H1 (cell line): ENCODE results near the gene TMCC1. TPM values are rescaled to one million over a fixed set of nuclear protein-coding genes. Genes with fewer than 3 reads are reported as not detected.

Source experiments
- CTCF ChIA-PET: fragments of 300-600 bp; sonication (Branson Sonifier 250); formaldehyde crosslinking; loops from one replicate; lab custom pipeline; 2021; ENCODE audit not compliant: partially characterized antibody; lab: Charles Lee
- POLR2A ChIA-PET: fragments of 300-600 bp; sonication (Branson Sonifier 250); formaldehyde crosslinking; loops from one replicate; lab custom pipeline; 2021; ENCODE audit warnings: inconsistent platforms; ENCODE audit not compliant: partially characterized antibody; lab: Charles Lee
- DNase-seq, 2 experiments: peaks; one replicate each; pipeline versions ENCODE4 v3.0.0 to v3.0.0-alpha.2; 2010 to 2022; ENCODE audit warnings: low spot score in 2 of 2, low read depth in 1 of 2, mixed read lengths in 1 of 2
- FAIRE-seq: peaks from 2 replicates; lab custom pipeline; 2011; peaks lifted over from hg19 to GRCh38; lab: Jason Lieb, UNC
- H2AFZ ChIP-seq: 2 replicates; pipeline ENCODE4 v1.8.1; 2012; ENCODE audit warnings: low read length, inconsistent platforms
- H2AK5ac ChIP-seq: 2 replicates; pipeline ENCODE4 v1.6.1; 2013; ENCODE audit warnings: low read depth, low read length
- H2BK120ac ChIP-seq: replicated peaks from 2 replicates; pipeline ENCODE3; 2013; ENCODE audit warnings: low read depth, low read length, inconsistent platforms
- H2BK12ac ChIP-seq: 2 replicates; pipeline ENCODE4 v1.6.1; 2013; ENCODE audit warnings: low read depth, low read length
- H2BK15ac ChIP-seq: 2 replicates; pipeline ENCODE4 v1.6.1; 2013; ENCODE audit warnings: low read length
- H2BK20ac ChIP-seq: 2 replicates; pipeline ENCODE4 v1.6.1; 2013; ENCODE audit warnings: low read length
- H2BK5ac ChIP-seq: 2 replicates; pipeline ENCODE4 v1.6.1; 2013; ENCODE audit warnings: low read depth, low read length
- H3K14ac ChIP-seq: 2 replicates; pipeline ENCODE4 v1.6.1; 2013; ENCODE audit warnings: inconsistent platforms; ENCODE audit not compliant: insufficient read length
- H3K18ac ChIP-seq: 2 replicates; pipeline ENCODE4 v1.6.1; 2013; ENCODE audit warnings: low read length; ENCODE audit errors: extremely low read depth
- H3K23ac ChIP-seq: 2 replicates; pipeline ENCODE4 v1.6.1; 2013; ENCODE audit warnings: inconsistent platforms; ENCODE audit not compliant: insufficient read length
- H3K23me2 ChIP-seq: 2 replicates; pipeline ENCODE4 v1.6.1; 2013; ENCODE audit warnings: low read depth, low read length
- H3K27ac ChIP-seq: 2 replicates; pipeline ENCODE4 v1.6.1; 2011; ENCODE audit warnings: low read depth, low read length, inconsistent platforms
- H3K27me3 ChIP-seq, 4 experiments: replicated peaks in 1 of 4; 1 replicate in 1 of 4; 2 replicates in 3 of 4; pipeline versions ENCODE4 v1.6.1 to v1.8.1; 2011 to 2013; ENCODE audit warnings: low read length in 3 of 4, mild to moderate bottlenecking in 3 of 4, inconsistent platforms in 2 of 4, mixed read lengths in 2 of 4, moderate library complexity in 1 of 4; ENCODE audit not compliant: control insufficient read depth in 3 of 4, insufficient read depth in 3 of 4; ENCODE audit errors: extremely low read depth in 1 of 4
- H3K36me3 ChIP-seq, 4 experiments: 2 replicates each; pipeline versions ENCODE4 v1.6.1 to v1.8.1; 2011 to 2013; ENCODE audit warnings: mild to moderate bottlenecking in 4 of 4, low read length in 3 of 4, moderate library complexity in 2 of 4, control low read depth in 1 of 4, inconsistent platforms in 1 of 4; ENCODE audit not compliant: insufficient read depth in 4 of 4, control insufficient read depth in 2 of 4
- H3K4ac ChIP-seq: replicated peaks from 2 replicates; pipeline ENCODE3; 2013; ENCODE audit warnings: low read length, low read depth, mixed read lengths, inconsistent platforms; ENCODE audit not compliant: insufficient read length
- H3K4me1 ChIP-seq, 4 experiments: replicated peaks in 1 of 4; 1 replicate in 1 of 4; 2 replicates in 3 of 4; pipeline versions ENCODE4 v1.6.1 to v1.8.1; 2011 to 2013; ENCODE audit warnings: low read length in 3 of 4, inconsistent platforms in 2 of 4, mixed read lengths in 1 of 4; ENCODE audit not compliant: insufficient read depth in 4 of 4, control insufficient read depth in 3 of 4
- H3K4me2 ChIP-seq, 2 experiments: 2 replicates each; pipeline versions ENCODE4 v1.6.1 to v1.8.1; 2011 to 2013; ENCODE audit warnings: low read depth in 2 of 2, low read length in 2 of 2, control low read depth in 1 of 2, inconsistent platforms in 1 of 2, mild to moderate bottlenecking in 1 of 2; ENCODE audit not compliant: insufficient read depth in 1 of 2
- H3K4me3 ChIP-seq, 4 experiments: fragments of 200-600, 300-600 bp in 1 of 4; sonication (generic), shearing (Covaris generic), sonication (Bioruptor Twin) in 1 of 4; 2 replicates each; pipeline versions ENCODE4 v1.5.1 to v1.8.1; 2011 to 2016; ENCODE audit warnings: low read length in 4 of 4, low read depth in 3 of 4, control low read depth in 2 of 4, inconsistent platforms in 2 of 4, mild to moderate bottlenecking in 2 of 4, mixed read lengths in 1 of 4, moderate library complexity in 1 of 4; ENCODE audit not compliant: insufficient read depth in 2 of 4; ENCODE audit errors: extremely low read depth in 1 of 4
- H3K56ac ChIP-seq: replicated peaks from 2 replicates; pipeline ENCODE3; 2013; ENCODE audit warnings: low read depth, mild to moderate bottlenecking, mixed read lengths, low read length, inconsistent platforms; ENCODE audit not compliant: insufficient read length
- H3K79me1 ChIP-seq: 2 replicates; pipeline ENCODE4 v1.6.1; 2013; ENCODE audit warnings: low read depth, low read length, control low read depth
- H3K79me2 ChIP-seq, 2 experiments: 2 replicates each; pipeline versions ENCODE4 v1.6.1 to v1.8.1; 2012 to 2013; ENCODE audit warnings: low read length in 2 of 2, mild to moderate bottlenecking in 2 of 2, inconsistent platforms in 1 of 2; ENCODE audit not compliant: insufficient read depth in 2 of 2, control insufficient read depth in 1 of 2
- H3K9ac ChIP-seq, 4 experiments: replicated peaks in 1 of 4; 1 replicate in 1 of 4; 2 replicates in 3 of 4; pipeline versions ENCODE4 v1.6.1 to v1.8.1; 2011 to 2013; ENCODE audit warnings: low read depth in 3 of 4, low read length in 3 of 4, control low read depth in 2 of 4, mild to moderate bottlenecking in 2 of 4, moderate library complexity in 2 of 4, inconsistent platforms in 1 of 4; ENCODE audit errors: extremely low read depth in 1 of 4
- H3K9me3 ChIP-seq, 2 experiments: 2 replicates each; pipeline versions ENCODE4 v1.6.1 to v1.8.1; 2012 to 2013; ENCODE audit warnings: mild to moderate bottlenecking in 2 of 2, moderate library complexity in 2 of 2, control low read depth in 1 of 2, inconsistent platforms in 1 of 2, low read depth in 1 of 2, low read length in 1 of 2, mixed read lengths in 1 of 2; ENCODE audit not compliant: insufficient read depth in 2 of 2
- H4K20me1 ChIP-seq, 2 experiments: replicated peaks in 1 of 2; 2 replicates each; pipeline versions ENCODE3 to v1.8.1; 2011 to 2013; ENCODE audit warnings: inconsistent platforms in 2 of 2, low read length in 2 of 2, mild to moderate bottlenecking in 1 of 2; ENCODE audit not compliant: insufficient read depth in 2 of 2, control insufficient read depth in 1 of 2
- H4K5ac ChIP-seq: 2 replicates; pipeline ENCODE4 v1.6.1; 2013; ENCODE audit warnings: low read length, low read depth, mixed read lengths, inconsistent platforms; ENCODE audit not compliant: insufficient read length
- H4K8ac ChIP-seq: 2 replicates; pipeline ENCODE4 v1.8.0; 2013; ENCODE audit warnings: mild to moderate bottlenecking, moderate library complexity, low read length, inconsistent platforms; ENCODE audit not compliant: insufficient read depth; ENCODE audit errors: extremely low read depth
- H4K91ac ChIP-seq: replicated peaks from 2 replicates; pipeline ENCODE3; 2013; ENCODE audit warnings: low read length, mixed read lengths, inconsistent platforms; ENCODE audit not compliant: insufficient read length
- CBX8 ChIP-seq: fragments of 300-800, 300-1000 bp; sonication (generic); IDR thresholded peaks from 2 replicates; pipeline ENCODE4 v1.7.1; 2016; ENCODE audit warnings: low read depth, low read length, borderline replicate concordance
- EZH2 ChIP-seq: fragments of 200-600 bp; sonication (generic); IDR thresholded peaks from 2 replicates; pipeline ENCODE4 v1.7.1; 2012; ENCODE audit warnings: low read depth, mild to moderate bottlenecking, moderate library complexity, low read length, inconsistent platforms; ENCODE audit not compliant: severe bottlenecking
- MAFK ChIP-seq: IDR thresholded peaks from 2 replicates; pipeline ENCODE4 v1.6.1; 2012; ENCODE audit warnings: low read depth, mild to moderate bottlenecking, improper control_type of control experiment, low read length
- POLR2AphosphoS5 ChIP-seq: IDR thresholded peaks from 2 replicates; pipeline ENCODE4 v1.6.1; 2011; ENCODE audit warnings: low read depth, low read length
- RAD21 ChIP-seq, 2 experiments: IDR thresholded peaks in 1 of 2; conservative IDR thresholded peaks in 1 of 2; 2 replicates each; pipeline ENCODE4 v1.6.1; 2011; ENCODE audit warnings: low read depth in 2 of 2, low read length in 2 of 2, improper control_type of control experiment in 1 of 2, inconsistent platforms in 1 of 2, mild to moderate bottlenecking in 1 of 2, moderate library complexity in 1 of 2
- SAP30 ChIP-seq: fragments of 300-600 bp; sonication (generic); IDR thresholded peaks from 2 replicates; pipeline ENCODE4 v1.7.1; 2012; ENCODE audit warnings: low read length, moderate library complexity, mild to moderate bottlenecking, inconsistent platforms; ENCODE audit not compliant: insufficient read depth, insufficient replicate concordance
- SIRT6 ChIP-seq: IDR thresholded peaks from one replicate; pipeline ENCODE4 v1.7.1; 2012; ENCODE audit warnings: low read length, inconsistent platforms
- SUZ12 ChIP-seq: fragments of 200-600 bp; sonication (generic); IDR thresholded peaks from 2 replicates; pipeline ENCODE4 v1.6.1; 2012; ENCODE audit warnings: mild to moderate bottlenecking, inconsistent platforms, low read length, moderate library complexity, mixed read lengths
- YY1 ChIP-seq: IDR thresholded peaks from 2 replicates; pipeline ENCODE4 v1.6.1; 2011; ENCODE audit warnings: low read depth, mild to moderate bottlenecking, low read length
- WGBS, 2 experiments: shearing (Covaris generic) in 1 of 2; methylation state at CpG; one replicate each; pipeline versions ENCODE4 v1.1.6 to v1.1.7; 2013 to 2015; ENCODE audit warnings: low lambda C conversion rate in 2 of 2, mixed read lengths in 2 of 2, inconsistent platforms in 1 of 2, low coverage in 1 of 2, missing lambda C conversion rate in 1 of 2; ENCODE audit not compliant: insufficient replicate concordance in 2 of 2, insufficient coverage in 1 of 2, insufficient read length in 1 of 2; ENCODE audit errors: extremely low coverage in 1 of 2, missing lambda C conversion rate in 1 of 2; 5-methylcytosine and 5-hydroxymethylcytosine counted together
- polyA plus RNA-seq, 7 experiments: library from polyadenylated mRNA; depleted of rRNA in 3 of 7; stranded (reverse) in 5 of 7; unstranded in 2 of 7; fragments of >200 nt in 5 of 7; fragments of 200-250 nt in 2 of 7; gene quantifications; 1 replicate in 5 of 7; 2 replicates in 1 of 7; 4 replicates in 1 of 7; pipeline versions ENCODE4 v1.2.1 to v1.2.3, GENCODE V29; 2011 to 2013; ENCODE audit warnings: missing spikeins in 2 of 7, mixed read lengths in 2 of 7
- total RNA-seq: library from RNA; stranded (reverse); fragmentation: NEBNext Ultra II Directional; extraction: Animal tissue kit (Norgen Biotek cat#: 25700); gene quantifications from 2 replicates; pipeline ENCODE4 v1.2.1, GENCODE V29; 2021

Gene TMCC1
- total and polyA plus RNA-seq, 2 of the 8 experiments (the other 6 are each of a cell fraction or from before 2014, with no cell fraction given), result 10.4 to 27.1 TPM

- no peaks in the 10 kb centered on the region; a peak in 1 of 7 replicates for H3K4me1 ChIP-seq
- H3K4me3 ChIP-seq, result no peak overlapping the region
- no peak overlapping the region for H3K56ac ChIP-seq
- H2BK5ac ChIP-seq, result no peak overlapping the region
- no peak overlapping the region for H2BK120ac ChIP-seq
- 95 to 100% methylated on average over 1 to 2 of the region's 2 CpGs for WGBS, 2 experiments
- FAIRE-seq (no peak), DNase-seq (no peak)
- TF ChIP-seq YY1 (no peak), SIRT6 (no peak), SAP30 (no peak), POLR2AphosphoS5 (no peak), CBX8 (no peak), SUZ12 (no peak), EZH2 (no peak), MAFK (no peak), RAD21 (IDR thresholded peaks at IDR 0.05 in 1 of 2, conservative IDR thresholded peaks at IDR 0.05 in 1 of 2; ENCODE audit: low read depth in 2 of 2, low read length in 2 of 2) (no peak)
- no peak overlapping the region for H3K4me2 ChIP-seq
- no peak overlapping the region for H3K14ac ChIP-seq
- no peaks in the 10 kb centered on the region for H3K9me3 ChIP-seq
- no peak overlapping the region for H4K5ac ChIP-seq
- CTCF ChIA-PET, result no interaction called here
- H3K9ac ChIP-seq, result no peak overlapping the region
- no peaks in the 10 kb centered on the region for H3K79me2 ChIP-seq
- H3K79me1 ChIP-seq, result no peaks in the 10 kb centered on the region
- no peak overlapping the region for H4K91ac ChIP-seq
- no peak overlapping the region for H3K18ac ChIP-seq
- H2AFZ ChIP-seq, result no peak overlapping the region
- no peak overlapping the region for H3K4ac ChIP-seq
- no peak overlapping the region for H2BK12ac ChIP-seq
- H4K8ac ChIP-seq, result no peak overlapping the region
- H3K27ac ChIP-seq, result no peak overlapping the region
- no peak overlapping the region for H2BK20ac ChIP-seq
- H3K23me2 ChIP-seq, result no peaks in the 10 kb centered on the region
- H4K20me1 ChIP-seq, result no peaks in the 10 kb centered on the region
- H3K23ac ChIP-seq, result no peak overlapping the region
- no peak overlapping the region for H2BK15ac ChIP-seq
- H3K27me3 ChIP-seq, result no peaks in the 10 kb centered on the region
- no peaks in the 10 kb centered on the region for H3K36me3 ChIP-seq
- POLR2A ChIA-PET, result no interaction called here
- H2AK5ac ChIP-seq, result no peak overlapping the region
These were observed 151.7 kb downstream of the TMCC1 start for GRCh38 chr3:129741794-129742193.
